Astrocyte of the cerebellum (primary cell): Measurements from ENCODE around the gene STK17B.

Source experiments
- DNase-seq: peaks from one replicate; pipeline ENCODE4 v3.0.0-alpha.2; 2011; ENCODE audit warnings: low read depth
- H3K4me3 ChIP-seq: 2 replicates; pipeline ENCODE4 v1.5.1; 2011; ENCODE audit warnings: mild to moderate bottlenecking, low read depth, low read length, moderate library complexity
- CTCF ChIP-seq: IDR thresholded peaks from 2 replicates; pipeline ENCODE4 v1.5.1; 2012; ENCODE audit warnings: low read length, low read depth, moderate library complexity, mild to moderate bottlenecking; ENCODE audit errors: missing control alignments
- in situ Hi-C: cut with HindIII; loops from 2 replicates; pipeline ENCODE4 v1.10.0; 2017; ENCODE audit warnings: low sequenced_read_pairs

Gene STK17B

GRCh38 chr2:196177124-196177523 lies 5.7 kb upstream of the STK17B start:
- H3K4me3 ChIP-seq, result no peak overlapping the region
- in situ Hi-C loops, result no loop called here
- TF ChIP-seq CTCF, result no peak
- no peak for DNase-seq

- in situ Hi-C loops, result no loop called here
- TF ChIP-seq CTCF, result no peak
- H3K4me3 ChIP-seq, result no peak overlapping the region
- DNase-seq, result no peak
Observed at GRCh38 chr2:196176142-196176738, 4.9 kb upstream of the STK17B start.

- no peak overlapping the region for H3K4me3 ChIP-seq
- no peak for TF ChIP-seq CTCF
- in situ Hi-C loops, result no loop called here
- DNase-seq, result no peak
Observed at GRCh38 chr2:196174404-196174803, 3.0 kb upstream of the STK17B start.

GRCh38 chr2:196173505-196173904 lies 2.1 kb upstream of the STK17B start:
- no peak for TF ChIP-seq CTCF

GRCh38 chr2:196172951-196173350 lies 1.6 kb upstream of the STK17B start:
- DNase-seq, result no peak
- H3K4me3 ChIP-seq, result no peak overlapping the region
- TF ChIP-seq CTCF, result no peak
- in situ Hi-C loops, result no loop called here

More at GRCh38 chr2:196173505-196173904, 2.1 kb upstream of the STK17B start:
- H3K4me3 ChIP-seq, result no peak overlapping the region
- in situ Hi-C loops, result no loop called here
- peak; percentile 63 for DNase-seq

- in situ Hi-C loops, result no loop called here
- H3K4me3 ChIP-seq, result peak overlapping the region; percentile 42
- TF ChIP-seq CTCF, result no peak
- no peak for DNase-seq
Observed at GRCh38 chr2:196171946-196172345, 568 bp upstream of the STK17B start.
